LNCaP clone FGC (cell line): ENCODE data around the gene NUP153.
"Not testable (repeated sequence)": the region's sequence is repeated elsewhere in the genome, so short reads cannot be mapped to it uniquely, and the experiment has no call there.

Experiments
- DNase-seq: peaks from one replicate; pipeline ENCODE4 v3.0.0-alpha.2; 2011; ENCODE audit warnings: low read depth
- H3K4me3 ChIP-seq: 2 replicates; pipeline ENCODE4 v1.5.1; 2011; ENCODE audit warnings: mild to moderate bottlenecking, low read depth, low read length, control low read depth
- CTCF ChIP-seq: IDR thresholded peaks from 2 replicates; pipeline ENCODE4 v1.5.1; 2012; ENCODE audit warnings: mild to moderate bottlenecking; ENCODE audit not compliant: control insufficient read depth, insufficient read depth; ENCODE audit errors: extremely low read depth

NUP153 gene

GRCh38 chr6:17584241-17584803 lies 122.4 kb downstream of the NUP153 start:
- TF ChIP-seq CTCF = peak; percentile 68
- peak; percentile 76 for DNase-seq
- H3K4me3 ChIP-seq = no peak overlapping the region

DNA sequence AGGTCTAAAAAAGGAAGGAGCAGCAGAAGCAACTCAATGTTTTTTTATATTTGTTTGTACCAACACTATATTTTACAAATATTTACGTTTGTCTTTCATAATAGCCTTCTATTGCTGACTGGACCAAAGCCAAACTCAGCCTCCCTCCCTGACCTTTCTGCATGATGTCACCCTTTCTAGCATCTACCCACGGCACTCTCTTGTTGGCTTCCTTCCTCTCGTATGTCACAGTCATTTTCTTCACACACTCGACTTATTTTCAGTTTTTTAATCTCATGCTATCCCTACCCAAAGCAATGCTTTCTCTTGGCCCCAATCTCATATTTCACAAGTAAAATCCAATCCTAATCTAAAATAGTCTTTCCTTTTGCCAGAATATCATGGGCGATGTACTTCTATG lies 122.9 kb downstream of the NUP153 start:
- peak; percentile 73 for DNase-seq
- TF ChIP-seq CTCF = no peak
- no peak overlapping the region for H3K4me3 ChIP-seq

- DNase-seq, H3K4me3 ChIP-seq: not testable (repeated sequence)
These were observed 125.4 kb downstream of the NUP153 start for GRCh38 chr6:17581282-17581681.

GRCh38 chr6:17580518-17581048 lies 126.1 kb downstream of the NUP153 start:
- no peak for TF ChIP-seq CTCF
- DNase-seq = no peak
- H3K4me3 ChIP-seq = no peak overlapping the region

DNA sequence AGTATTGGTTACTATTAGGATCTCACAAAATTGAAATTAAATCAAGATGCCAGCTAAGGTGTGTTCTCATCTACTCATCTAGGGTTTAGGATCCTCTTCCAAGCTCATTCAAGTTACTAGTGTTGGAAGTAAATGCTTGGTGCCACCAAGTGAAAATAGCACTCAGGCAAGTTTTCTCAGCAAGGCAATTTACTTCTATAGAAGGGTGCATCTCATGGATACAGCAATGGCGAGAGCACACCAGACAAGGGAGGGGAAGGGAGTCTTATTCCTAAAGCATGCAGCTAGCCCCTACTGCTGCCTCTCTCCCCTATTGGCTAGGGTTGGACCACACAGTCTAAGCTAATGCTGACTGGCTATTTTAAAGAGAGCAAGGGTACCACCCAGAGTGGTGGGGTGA lies 129.7 kb downstream of the NUP153 start:
- H3K4me3 ChIP-seq = no peak overlapping the region
- no peak for TF ChIP-seq CTCF
- DNase-seq = no peak

- no peak overlapping the region for H3K4me3 ChIP-seq
- no peak for TF ChIP-seq CTCF
- peak; percentile 39 for DNase-seq
These were observed 131.7 kb downstream of the NUP153 start for GRCh38 chr6:17574866-17575560.

- no peak for TF ChIP-seq CTCF
These were observed 141.3 kb downstream of the NUP153 start for GRCh38 chr6:17565399-17565798.

More at GRCh38 chr6:17565399-17565798, 141.3 kb downstream of the NUP153 start:
- H3K4me3 ChIP-seq = no peak overlapping the region
- DNase-seq = no peak
